Measurements from ENCODE around the gene MIOS.

Gene MIOS

GRCh38 chr7:7569615-7570014, 2.9 kb downstream of the MIOS start:
- no peaks in the 10 kb centered on the region for H3K27me3 ChIP-seq
- H3K9me3 ChIP-seq (replicated peaks in 1 of 11) = peaks cover 4 to 45% (median 40%) of the 10 kb centered on the region in 11 experiments; a peak in 20 of 22 replicates
- peaks cover 33 to 54% (median 48%) of the 10 kb centered on the region in 11 experiments for H3K36me3 ChIP-seq
- H3K9ac ChIP-seq = peak overlapping the region in 7 of 11 experiments; percentile 4 to 99 (median 94); a peak in 12 of 22 replicates
- H3K4me1 ChIP-seq = peaks cover 22 to 52% (median 26%) of the 10 kb centered on the region in 10 experiments
- TF ChIP-seq Cebpa-rat (IDR thresholded peaks at IDR 0.05) = no peak
- H4K20me1 ChIP-seq = peaks cover 0 to 7% (median 0%) of the 10 kb centered on the region in 11 experiments; a peak in 3 of 22 replicates
- peak overlapping the region; percentile 44 to 98 (median 95) for H3K27ac ChIP-seq
- H3K4me2 ChIP-seq = peak overlapping the region; percentile 73 to 98 (median 89)
- peak overlapping the region in 9 of 10 experiments; percentile 76 to 99 (median 96); a peak in 11 of 20 replicates for H3K4me3 ChIP-seq

GRCh38 chr7:7570584-7570983, 3.9 kb downstream of the MIOS start:
- H3K36me3 ChIP-seq = peaks cover 35 to 64% (median 54%) of the 10 kb centered on the region in 11 experiments
- peaks cover 4 to 45% (median 40%) of the 10 kb centered on the region in 11 experiments; a peak in 20 of 22 replicates for H3K9me3 ChIP-seq (replicated peaks in 1 of 11)
- H3K27me3 ChIP-seq = no peaks in the 10 kb centered on the region
- H3K9ac ChIP-seq = no peak overlapping the region
- H3K4me3 ChIP-seq = peak overlapping the region in 1 of 10 experiments; percentile 22; a peak in 1 of 20 replicates
- H3K4me1 ChIP-seq = peaks cover 22 to 43% (median 26%) of the 10 kb centered on the region in 10 experiments
- H3K27ac ChIP-seq = no peak overlapping the region
- H3K4me2 ChIP-seq = peak overlapping the region in 3 of 11 experiments; percentile 95 to 98 (median 97); a peak in 5 of 22 replicates
- no peak for TF ChIP-seq Cebpa-rat (IDR thresholded peaks at IDR 0.05)
- H4K20me1 ChIP-seq = peaks cover 0 to 7% (median 0%) of the 10 kb centered on the region in 11 experiments; a peak in 4 of 22 replicates

GRCh38 chr7:7573701-7574100, 7.0 kb downstream of the MIOS start:
- no peak overlapping the region for H3K4me2 ChIP-seq
- H3K27me3 ChIP-seq = no peaks in the 10 kb centered on the region
- H3K27ac ChIP-seq = no peak overlapping the region
- peaks cover 21 to 52% (median 31%) of the 10 kb centered on the region in 10 experiments for H3K4me1 ChIP-seq
- TF ChIP-seq Cebpa-rat (IDR thresholded peaks at IDR 0.05) = no peak
- no peak overlapping the region for H3K4me3 ChIP-seq
- peaks cover 37 to 84% (median 64%) of the 10 kb centered on the region in 11 experiments for H3K36me3 ChIP-seq
- H3K9ac ChIP-seq = no peak overlapping the region
- peaks cover 4 to 45% (median 40%) of the 10 kb centered on the region in 11 experiments; a peak in 20 of 22 replicates for H3K9me3 ChIP-seq (replicated peaks in 1 of 11)
- peaks cover 0 to 37% (median 3%) of the 10 kb centered on the region in 11 experiments; a peak in 9 of 22 replicates for H4K20me1 ChIP-seq

GRCh38 chr7:7576344-7576743, 9.7 kb downstream of the MIOS start:
- Histone ChIP-seq H3K36me3 (peaks cover 34 to 87% (median 61%) of the 10 kb centered on the region in 11 experiments), H3K4me2 (peak overlapping the region in 3 of 11 experiments; percentile 11 to 69 (median 61); a peak in 3 of 22 replicates), H4K20me1 (peaks cover 0 to 47% (median 0%) of the 10 kb centered on the region in 11 experiments; a peak in 9 of 22 replicates), H3K4me1 (peaks cover 11 to 30% (median 17%) of the 10 kb centered on the region in 10 experiments), H3K4me3 (no peak overlapping the region), H3K27me3 (no peaks in the 10 kb centered on the region), H3K27ac (no peak overlapping the region), H3K9ac (no peak overlapping the region), H3K9me3 (replicated peaks in 1 of 11) (peaks cover 0 to 27% (median 22%) of the 10 kb centered on the region in 11 experiments; a peak in 18 of 22 replicates)
- no peak for TF ChIP-seq Cebpa-rat (IDR thresholded peaks at IDR 0.05)

- Histone ChIP-seq H3K9ac (no peak overlapping the region), H3K9me3 (replicated peaks in 1 of 11) (peaks cover 0 to 11% (median 8%) of the 10 kb centered on the region in 11 experiments; a peak in 17 of 22 replicates), H3K4me3 (no peak overlapping the region), H4K20me1 (peaks cover 0 to 51% (median 0%) of the 10 kb centered on the region in 11 experiments; a peak in 9 of 22 replicates), H3K4me2 (peak overlapping the region; percentile 28 to 69 (median 59)), H3K27me3 (no peaks in the 10 kb centered on the region), H3K4me1 (peaks cover 11 to 30% (median 17%) of the 10 kb centered on the region in 10 experiments), H3K27ac (peak overlapping the region in 4 of 11 experiments; percentile 0 to 49 (median 30); a peak in 6 of 22 replicates), H3K36me3 (peaks cover 23 to 81% (median 55%) of the 10 kb centered on the region in 11 experiments)
- TF ChIP-seq Cebpa-rat (IDR thresholded peaks at IDR 0.05) = no peak
Measured at GRCh38 chr7:7577888-7578287, 11.2 kb downstream of the MIOS start.

GRCh38 chr7:7579638-7580037, 13.0 kb downstream of the MIOS start:
- peaks cover 11 to 30% (median 17%) of the 10 kb centered on the region in 10 experiments for H3K4me1 ChIP-seq
- H3K36me3 ChIP-seq = peaks cover 13 to 69% (median 41%) of the 10 kb centered on the region in 11 experiments; a peak in 21 of 22 replicates
- peaks cover 0 to 2% (median 0%) of the 10 kb centered on the region in 11 experiments; a peak in 1 of 22 replicates for H3K9me3 ChIP-seq (replicated peaks in 1 of 11)
- TF ChIP-seq Cebpa-rat (IDR thresholded peaks at IDR 0.05) = peak in 1 of 11 experiments; percentile 52; a peak in 1 of 22 replicates
- H3K4me3 ChIP-seq = no peak overlapping the region
- H3K27me3 ChIP-seq = no peaks in the 10 kb centered on the region
- no peak overlapping the region for H3K4me2 ChIP-seq
- H3K9ac ChIP-seq = no peak overlapping the region
- no peak overlapping the region for H3K27ac ChIP-seq
- H4K20me1 ChIP-seq = peaks cover 0 to 47% (median 0%) of the 10 kb centered on the region in 11 experiments; a peak in 9 of 22 replicates

GRCh38 chr7:7581531-7582179, 15.0 kb downstream of the MIOS start:
- Histone ChIP-seq H3K9ac (no peak overlapping the region), H3K36me3 (peaks cover 6 to 63% (median 38%) of the 10 kb centered on the region in 11 experiments), H3K4me1 (peaks cover 11 to 22% (median 17%) of the 10 kb centered on the region in 10 experiments), H3K4me2 (no peak overlapping the region), H3K27me3 (no peaks in the 10 kb centered on the region), H3K9me3 (replicated peaks in 1 of 11) (no peaks in the 10 kb centered on the region), H4K20me1 (peaks cover 0 to 45% (median 0%) of the 10 kb centered on the region in 11 experiments; a peak in 9 of 22 replicates), H3K27ac (no peak overlapping the region), H3K4me3 (no peak overlapping the region)
- no peak for TF ChIP-seq Cebpa-rat (IDR thresholded peaks at IDR 0.05)

- no peaks in the 10 kb centered on the region for H3K27me3 ChIP-seq
- no peak overlapping the region for H3K27ac ChIP-seq
- no peaks in the 10 kb centered on the region for H3K9me3 ChIP-seq (replicated peaks in 1 of 11)
- peaks cover 6 to 67% (median 42%) of the 10 kb centered on the region in 11 experiments for H3K36me3 ChIP-seq
- peaks cover 6 to 13% (median 10%) of the 10 kb centered on the region in 10 experiments for H3K4me1 ChIP-seq
- no peak overlapping the region for H3K4me2 ChIP-seq
- TF ChIP-seq Cebpa-rat (IDR thresholded peaks at IDR 0.05) = no peak
- no peak overlapping the region for H3K4me3 ChIP-seq
- peaks cover 0 to 35% (median 0%) of the 10 kb centered on the region in 11 experiments; a peak in 9 of 22 replicates for H4K20me1 ChIP-seq
- no peak overlapping the region for H3K9ac ChIP-seq
Measured at GRCh38 chr7:7582596-7582995, 15.9 kb downstream of the MIOS start.

- no peak for TF ChIP-seq Cebpa-rat (IDR thresholded peaks at IDR 0.05)
- Histone ChIP-seq H3K4me2 (no peak overlapping the region), H3K4me1 (peaks cover 0 to 2% (median 0%) of the 10 kb centered on the region in 10 experiments; a peak in 6 of 20 replicates), H4K20me1 (peaks cover 0 to 24% (median 0%) of the 10 kb centered on the region in 11 experiments; a peak in 5 of 22 replicates), H3K27ac (no peak overlapping the region), H3K9me3 (replicated peaks in 1 of 11) (no peaks in the 10 kb centered on the region), H3K4me3 (no peak overlapping the region), H3K9ac (no peak overlapping the region), H3K27me3 (no peaks in the 10 kb centered on the region), H3K36me3 (peaks cover 6 to 75% (median 40%) of the 10 kb centered on the region in 11 experiments)
Measured at GRCh38 chr7:7583731-7584130, 17.0 kb downstream of the MIOS start.
